GM12873 (cell line): ENCODE data around the gene PCDHGB3.

Experiments used
- CTCF ChIP-seq: IDR thresholded peaks from 2 replicates; pipeline ENCODE4 v1.5.1; 2012; ENCODE audit warnings: low read depth, mild to moderate bottlenecking, moderate library complexity, low read length, control low read depth; ENCODE audit not compliant: insufficient read depth; ENCODE audit errors: missing control alignments

The PCDHGB3 gene

GRCh38 chr5:141383345-141383744 lies 13.3 kb downstream of the PCDHGB3 start:
- TF ChIP-seq CTCF, result no peak

- TF ChIP-seq CTCF, result no peak
Observed at GRCh38 chr5:141384471-141385267, 14.6 kb downstream of the PCDHGB3 start.

- peak; percentile 25 for TF ChIP-seq CTCF
Observed at GRCh38 chr5:141387557-141388311, 17.7 kb downstream of the PCDHGB3 start, which contains the start of gene PCDHGB4. Gene PCDHGB4, plus strand, starts transcription at chr5:141387698. Its CDS starts 187 bp downstream, at chr5:141387885.

GRCh38 chr5:141388661-141389060 lies 18.6 kb downstream of the PCDHGB3 start:
- TF ChIP-seq CTCF, result no peak

- TF ChIP-seq CTCF, result no peak
Observed at GRCh38 chr5:141389153-141390042, 19.4 kb downstream of the PCDHGB3 start.

GRCh38 chr5:141392429-141393198 lies 22.6 kb downstream of the PCDHGB3 start, which contains the start of gene PCDHGA8:
Gene PCDHGA8, plus strand, starts transcription at chr5:141392633. Its CDS starts 181 bp downstream, at chr5:141392814.
- TF ChIP-seq CTCF, result peak; percentile 27
